Measurements from ENCODE around the gene ZBTB44.
"Not testable (repeated sequence)": the region's sequence is repeated elsewhere in the genome, so short reads cannot be mapped to it uniquely, and the experiment has no call there.

The ZBTB44 gene, protein sequence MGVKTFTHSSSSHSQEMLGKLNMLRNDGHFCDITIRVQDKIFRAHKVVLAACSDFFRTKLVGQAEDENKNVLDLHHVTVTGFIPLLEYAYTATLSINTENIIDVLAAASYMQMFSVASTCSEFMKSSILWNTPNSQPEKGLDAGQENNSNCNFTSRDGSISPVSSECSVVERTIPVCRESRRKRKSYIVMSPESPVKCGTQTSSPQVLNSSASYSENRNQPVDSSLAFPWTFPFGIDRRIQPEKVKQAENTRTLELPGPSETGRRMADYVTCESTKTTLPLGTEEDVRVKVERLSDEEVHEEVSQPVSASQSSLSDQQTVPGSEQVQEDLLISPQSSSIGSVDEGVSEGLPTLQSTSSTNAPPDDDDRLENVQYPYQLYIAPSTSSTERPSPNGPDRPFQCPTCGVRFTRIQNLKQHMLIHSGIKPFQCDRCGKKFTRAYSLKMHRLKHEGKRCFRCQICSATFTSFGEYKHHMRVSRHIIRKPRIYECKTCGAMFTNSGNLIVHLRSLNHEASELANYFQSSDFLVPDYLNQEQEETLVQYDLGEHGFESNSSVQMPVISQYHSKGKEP

DNA sequence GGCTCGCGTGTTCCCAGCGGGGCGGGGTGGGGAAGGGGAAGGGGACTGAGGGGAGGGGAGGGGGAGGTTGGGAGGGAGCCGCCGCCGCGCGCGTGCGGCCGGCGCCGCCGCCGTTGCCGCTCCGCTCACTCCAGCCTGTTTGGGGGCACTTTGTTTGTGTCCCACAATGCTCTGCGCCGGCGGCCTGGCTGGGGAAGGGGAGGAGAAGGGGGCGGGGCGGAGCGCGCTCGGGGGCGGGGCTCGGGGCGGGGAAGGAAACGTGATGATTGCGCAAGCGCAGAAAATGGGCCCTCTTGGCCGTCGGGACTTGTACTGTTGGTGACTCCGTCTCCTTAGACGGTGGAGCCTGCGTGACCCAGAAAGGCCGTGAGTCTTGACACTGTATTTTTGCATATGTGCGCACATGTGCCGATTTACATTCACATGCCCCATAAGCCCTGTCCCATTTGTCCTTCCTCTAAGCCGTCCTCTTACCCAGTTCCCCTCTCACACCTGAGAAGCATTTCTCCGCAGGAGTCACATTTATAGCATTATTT lies at the start of gene ZBTB44:
TSS of gene ZBTB44 (minus strand) at position 168 of the 536 bp plus-strand sequence. CDS start 53,044 bp downstream, outside the sequence.
- peak; percentile 81 to 87 (median 83) for DNase-seq (ENCODE audit: low read depth in 3 of 3)

DNA sequence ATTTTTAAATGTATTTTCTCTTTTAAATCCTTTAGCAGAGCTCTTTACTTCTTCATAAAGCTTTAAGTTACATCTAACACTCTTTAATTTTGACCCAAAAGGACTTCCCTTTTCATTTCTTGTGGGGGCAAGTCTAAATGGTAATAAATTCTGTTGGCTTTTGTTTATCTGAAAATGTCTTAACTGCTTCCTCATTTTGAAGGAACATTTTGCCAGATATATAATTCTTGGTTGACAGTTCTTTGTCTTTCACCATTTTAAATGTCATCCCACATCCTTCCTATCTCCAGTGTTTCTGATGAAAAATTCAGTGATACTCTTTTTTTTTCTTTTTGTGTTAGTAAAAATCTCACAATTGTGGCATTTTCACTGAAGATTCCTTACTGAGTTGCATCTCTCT lies 44.7 kb upstream of the ZBTB44 start:
- no peak for DNase-seq (ENCODE audit: low read depth in 3 of 3)

DNA sequence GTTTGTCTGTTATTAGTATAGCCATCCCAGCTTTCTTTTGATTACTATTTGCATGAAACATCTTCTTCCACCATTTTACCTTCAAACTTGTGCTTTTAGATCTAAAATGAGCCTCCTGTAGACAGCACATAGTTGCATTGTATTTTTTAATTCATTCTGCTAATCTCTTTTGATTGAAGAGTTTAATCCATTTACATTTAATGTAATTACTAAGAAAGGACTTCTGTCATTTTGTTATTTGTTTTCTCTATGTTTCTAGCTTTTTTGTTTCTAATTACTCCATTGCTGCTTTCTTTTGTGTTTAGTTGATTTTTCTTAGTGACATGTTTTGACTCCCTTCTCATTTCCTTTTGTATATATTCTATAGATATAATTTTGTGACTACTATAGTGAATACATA lies 43.7 kb upstream of the ZBTB44 start:
- DNase-seq (ENCODE audit: low read depth in 3 of 3) = no peak

DNA sequence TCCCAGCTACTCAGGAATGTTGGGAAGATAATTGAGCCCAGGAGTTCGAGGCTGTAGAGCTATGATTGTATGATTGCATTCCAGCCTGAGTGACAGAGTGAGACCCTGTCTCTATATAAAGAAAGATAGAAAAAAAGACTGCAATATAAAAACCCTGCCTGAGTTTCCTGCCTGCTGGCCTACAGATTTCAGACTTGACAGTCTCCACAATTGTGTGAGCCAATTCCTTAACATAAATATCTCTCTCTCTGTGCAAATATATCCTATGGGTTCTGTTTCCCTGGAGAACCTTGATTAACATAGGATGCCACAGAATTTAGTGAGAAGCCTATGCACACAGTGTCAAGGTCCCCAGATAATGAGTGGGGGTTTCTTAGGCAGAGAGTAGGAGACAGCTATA lies 32.5 kb upstream of the ZBTB44 start:
- DNase-seq (ENCODE audit: low read depth in 3 of 3) = no peak

DNA sequence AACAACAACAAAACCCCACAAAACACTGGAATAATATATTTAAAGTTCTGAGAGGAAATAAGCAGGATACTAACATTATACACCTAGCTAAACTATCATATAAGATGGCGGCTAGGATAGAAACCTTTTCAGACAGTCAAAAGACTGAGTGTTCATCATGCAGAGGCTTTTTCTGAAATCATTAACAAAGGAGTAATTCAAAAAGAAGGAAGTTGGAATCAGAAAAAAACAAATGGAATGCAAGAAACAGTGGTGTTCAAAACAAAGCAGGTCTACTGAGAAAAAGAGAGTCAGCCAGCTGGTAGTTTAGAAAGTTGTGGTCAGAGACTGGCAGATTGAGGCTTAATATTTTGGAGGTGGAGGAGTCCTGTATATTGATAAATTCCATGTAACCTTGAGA lies 30.1 kb upstream of the ZBTB44 start:
- DNase-seq (ENCODE audit: low read depth in 3 of 3) = no peak

DNA sequence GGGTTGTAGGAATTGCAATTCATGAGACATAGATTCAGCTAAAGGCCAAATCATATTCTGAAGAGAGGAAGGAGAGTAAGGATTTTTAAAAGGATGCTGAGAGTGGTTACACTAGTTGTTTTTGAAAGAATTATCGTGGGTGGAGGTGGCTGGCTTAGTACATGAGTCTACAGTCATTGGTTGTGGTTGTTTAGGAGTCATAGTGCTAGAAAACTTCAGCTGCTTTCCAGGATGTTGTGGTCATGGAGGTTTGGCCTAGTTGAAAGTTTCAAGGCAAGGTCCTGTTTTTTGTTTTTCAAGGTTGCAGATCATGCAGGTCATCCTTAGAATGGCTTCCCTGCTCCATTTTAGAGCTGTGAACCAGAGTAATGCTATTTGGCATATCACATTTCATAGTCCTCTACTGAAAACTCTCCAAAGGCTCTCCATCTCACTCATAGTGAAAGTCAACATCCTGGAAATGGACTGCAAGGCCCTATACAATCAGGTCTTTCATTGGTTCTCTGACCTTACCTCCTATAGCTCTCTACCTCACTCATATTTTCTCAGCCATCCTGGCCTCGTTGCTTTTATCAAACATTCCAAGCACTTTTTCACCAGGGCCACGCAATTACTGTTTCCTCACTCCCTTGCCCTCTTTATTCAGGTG lies 26.1 kb upstream of the ZBTB44 start:
- DNase-seq (ENCODE audit: low read depth in 3 of 3) = no peak

DNA sequence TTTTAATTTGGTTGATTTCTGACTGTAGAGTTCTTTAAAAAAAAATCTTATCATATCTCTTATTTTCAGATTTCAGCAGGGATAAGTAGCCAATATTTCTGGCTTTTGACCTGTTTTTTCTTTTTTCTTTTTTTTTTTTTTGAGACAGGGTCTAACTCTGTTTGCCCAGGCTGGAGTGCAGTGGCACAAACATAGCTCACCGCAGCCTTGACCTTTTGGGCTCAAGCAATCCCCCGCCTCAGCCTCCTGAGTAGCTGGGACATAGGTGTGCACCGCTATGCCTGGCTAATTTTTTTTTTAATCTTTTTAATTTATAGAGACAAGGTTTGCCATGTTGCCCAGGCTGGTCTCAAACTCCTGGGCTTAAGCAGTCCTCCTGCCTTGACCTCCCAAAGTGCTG lies 23.9 kb upstream of the ZBTB44 start:
- DNase-seq (ENCODE audit: low read depth in 3 of 3) = no peak

DNA sequence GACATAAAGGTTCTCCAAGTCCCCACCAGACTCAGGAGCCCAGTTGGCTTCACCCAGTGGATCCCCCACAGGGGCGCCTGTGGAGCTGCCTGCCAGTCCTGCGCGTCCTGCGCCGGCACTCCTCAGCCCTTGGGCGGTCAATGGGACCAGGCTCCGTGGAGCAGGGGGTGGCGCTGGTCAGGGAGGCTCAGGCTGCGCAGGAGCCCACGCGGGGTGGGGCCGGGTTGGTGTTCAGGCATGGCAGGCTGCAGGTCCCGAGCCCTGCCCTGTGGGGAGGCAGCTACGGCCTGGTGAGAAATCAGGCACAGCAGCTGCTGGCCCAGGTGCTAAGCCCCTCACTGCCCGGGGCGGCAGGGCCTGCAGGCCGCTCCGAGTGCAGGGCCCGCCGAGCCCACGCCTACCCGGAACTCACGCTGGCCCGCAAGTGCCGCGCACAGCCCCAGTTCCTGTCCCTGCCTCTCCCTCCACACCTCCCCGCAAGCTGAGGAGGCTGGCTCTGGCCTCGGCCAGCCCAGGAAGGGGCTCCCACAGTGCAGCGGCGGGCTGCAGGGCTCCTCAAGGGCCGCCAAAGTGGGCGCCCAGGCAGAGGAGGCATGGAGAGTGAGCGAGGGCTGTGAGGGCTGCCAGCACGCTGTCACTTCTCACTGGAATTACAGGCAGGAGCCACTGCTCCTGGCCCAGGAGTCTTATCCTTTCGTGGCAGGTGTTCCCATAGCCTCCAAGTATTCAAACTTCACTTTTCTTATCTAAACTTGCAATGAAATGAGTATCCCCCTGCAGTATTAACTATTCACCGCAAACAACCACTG lies 22.8 kb upstream of the ZBTB44 start:
- no peak for DNase-seq (ENCODE audit: low read depth in 3 of 3)

DNA sequence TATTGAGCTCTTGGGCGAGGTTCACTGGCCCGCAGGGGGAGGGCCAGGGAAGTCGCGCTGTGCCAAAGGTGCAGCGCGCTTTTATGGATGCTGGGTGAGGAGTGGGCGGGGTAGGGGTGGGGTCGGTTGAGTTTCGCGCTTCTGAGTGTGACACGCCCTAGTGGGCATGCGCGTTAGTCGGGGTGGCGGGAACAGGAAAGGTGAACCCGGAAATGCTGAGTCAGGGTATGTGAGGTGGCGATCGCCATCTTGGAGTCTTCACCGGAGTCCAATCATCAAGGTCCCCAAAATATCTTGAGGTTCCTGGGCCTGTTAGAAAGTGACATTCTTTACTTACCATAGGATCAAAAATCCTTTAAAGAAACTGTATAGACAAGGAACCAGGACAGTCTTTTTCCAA lies 16.7 kb upstream of the ZBTB44 start:
- not testable (repeated sequence) for DNase-seq (ENCODE audit: low read depth in 3 of 3)

DNA sequence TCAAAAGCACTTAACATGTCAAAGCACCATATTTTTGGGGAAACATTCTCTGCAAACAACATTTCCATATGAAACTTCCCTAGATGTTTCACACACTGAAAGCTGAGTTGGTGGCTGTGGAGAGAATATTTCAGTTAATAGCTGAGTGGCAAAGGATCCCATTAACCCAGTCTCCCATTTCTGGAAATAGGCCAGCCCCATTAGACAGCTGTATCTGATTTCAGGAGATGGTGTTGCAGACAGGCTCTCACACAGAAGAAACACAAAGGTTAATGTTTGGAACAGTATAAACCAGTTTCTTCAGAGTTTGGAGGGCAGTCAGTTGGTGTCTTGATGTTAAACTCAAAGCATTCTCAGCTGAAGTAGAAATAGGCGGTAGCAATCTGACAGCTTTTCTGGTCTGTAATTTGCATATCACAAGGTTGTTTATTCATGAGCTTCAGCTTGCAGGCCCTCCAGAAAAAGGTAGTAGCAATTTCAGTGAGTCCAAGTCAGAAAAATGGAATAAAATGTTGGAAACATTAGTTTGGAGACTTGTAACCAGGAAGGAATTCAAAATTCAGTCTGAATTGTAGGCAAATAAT lies 15.5 kb upstream of the ZBTB44 start:
- DNase-seq (ENCODE audit: low read depth in 3 of 3) = no peak

DNA sequence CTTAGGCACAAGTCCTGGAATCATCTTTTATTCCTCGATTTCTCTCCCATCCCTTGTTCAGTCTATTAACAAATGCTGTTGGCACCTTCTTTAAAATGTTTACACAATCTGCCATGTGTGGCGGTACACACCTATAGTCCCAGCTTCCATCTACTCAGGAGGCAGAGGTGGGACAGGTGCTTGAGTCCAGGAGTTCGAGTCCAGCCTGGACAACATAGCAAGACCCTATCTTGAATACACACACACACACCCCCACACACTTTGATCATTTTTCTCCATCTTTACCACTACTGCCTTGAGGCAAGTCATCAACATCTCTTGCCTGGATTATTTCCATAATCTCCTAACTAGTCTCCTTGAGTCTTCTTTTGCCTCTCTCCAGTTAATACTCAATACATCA lies 13.7 kb upstream of the ZBTB44 start:
- no peak for DNase-seq (ENCODE audit: low read depth in 3 of 3)

DNA sequence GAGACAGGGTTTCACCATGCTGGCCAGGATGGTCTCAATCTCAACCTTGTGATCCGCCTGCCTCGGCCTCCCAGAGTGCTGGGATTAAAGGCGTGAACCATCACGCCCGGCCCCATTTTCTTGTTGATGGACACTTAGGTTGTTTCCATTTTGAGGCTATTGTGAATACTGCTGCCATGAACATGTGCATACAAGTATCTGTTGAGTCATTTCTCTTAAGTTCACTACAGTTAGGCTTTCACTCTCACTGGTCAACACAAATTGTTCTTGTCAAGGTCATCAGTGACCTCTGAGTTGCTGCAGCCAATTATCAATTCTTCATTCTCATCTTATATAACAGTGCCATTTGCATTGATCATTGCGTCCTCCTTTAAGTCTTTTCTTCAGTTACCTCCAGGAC lies 13.0 kb upstream of the ZBTB44 start:
- DNase-seq (ENCODE audit: low read depth in 3 of 3) = no peak

DNA sequence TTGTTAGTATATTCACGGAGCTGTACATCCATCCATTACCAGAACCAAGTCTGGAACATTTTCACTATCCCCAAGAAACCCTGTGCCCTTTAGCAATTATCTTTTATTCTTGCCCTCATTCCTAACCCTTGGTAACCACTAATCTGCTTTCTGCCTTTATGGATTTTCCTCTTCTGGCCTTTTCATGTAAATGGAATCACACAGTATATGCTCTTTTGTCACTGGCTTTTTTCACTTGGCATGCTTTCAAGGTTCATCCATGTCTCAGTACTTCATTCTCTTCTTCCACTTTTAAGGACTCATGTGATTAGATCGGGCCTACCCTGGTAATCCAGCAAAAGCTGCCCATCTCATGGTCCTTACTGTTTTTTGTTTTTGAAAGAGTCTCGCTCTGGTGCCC lies 11.0 kb upstream of the ZBTB44 start:
- DNase-seq (ENCODE audit: low read depth in 3 of 3) = no peak

DNA sequence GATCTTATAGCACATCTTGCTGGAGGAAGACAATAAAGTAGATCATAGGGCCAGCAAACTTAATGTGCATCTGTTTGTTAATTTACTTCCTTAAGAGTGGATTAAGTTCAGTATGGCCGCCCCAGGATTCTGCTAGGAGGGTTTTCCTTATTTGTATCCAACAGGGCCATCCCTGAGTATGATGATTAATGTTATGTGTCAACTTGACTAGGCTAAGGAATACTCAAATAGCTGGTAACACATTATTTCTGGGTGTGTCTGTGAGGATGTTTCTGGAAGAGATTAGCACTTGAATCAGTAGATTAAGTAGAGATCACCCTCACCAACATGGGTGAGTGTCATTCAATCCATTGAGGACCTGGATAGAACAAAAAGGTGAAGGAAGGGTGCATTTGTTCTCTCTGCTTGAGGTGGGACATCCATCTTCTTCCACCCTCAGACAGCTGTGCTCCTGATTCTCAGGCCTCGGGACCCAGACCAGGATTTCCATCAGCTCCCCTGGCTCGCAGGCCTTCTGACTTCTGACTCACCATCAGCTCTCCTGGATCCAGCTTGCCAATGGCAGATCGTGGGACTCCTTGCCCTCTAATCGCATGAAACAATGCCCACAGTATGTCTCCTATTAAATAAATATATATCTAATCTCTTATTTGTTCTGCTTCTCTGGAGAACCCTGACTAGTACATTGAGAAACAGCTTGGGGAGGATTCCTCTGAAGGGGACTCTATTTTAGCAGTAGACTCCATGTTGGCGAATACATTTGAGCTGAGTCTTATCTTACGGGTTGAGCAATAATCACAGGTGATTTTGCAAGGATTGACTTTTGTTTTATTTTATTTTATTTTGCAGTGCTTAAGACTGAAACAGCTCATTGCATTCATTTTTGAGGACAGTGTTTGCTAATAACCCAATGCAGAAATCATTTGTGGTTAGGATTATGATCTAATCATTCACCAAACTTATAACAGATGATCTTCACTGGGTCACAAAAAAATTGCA lies 9.0 kb upstream of the ZBTB44 start:
- no peak for DNase-seq (ENCODE audit: low read depth in 3 of 3)

DNA sequence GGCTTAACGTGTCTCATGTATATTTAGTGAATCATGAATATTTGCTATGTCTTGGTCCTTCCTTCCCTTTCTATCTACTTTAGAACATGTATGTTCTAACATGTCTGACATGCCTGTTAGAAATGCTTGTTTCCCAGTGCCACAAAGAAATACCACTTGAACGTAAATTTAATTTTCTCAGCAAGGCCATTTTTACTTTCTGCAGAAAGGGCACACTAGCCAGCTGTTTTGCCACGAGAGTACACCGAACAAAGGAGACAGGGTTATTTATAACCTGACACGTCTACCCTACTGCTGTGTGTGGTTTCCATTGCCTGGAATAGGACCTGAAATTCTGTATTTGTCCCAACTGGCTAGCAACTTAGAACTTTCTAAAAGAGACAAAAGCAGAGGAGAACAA lies 7.4 kb upstream of the ZBTB44 start:
- DNase-seq (ENCODE audit: low read depth in 3 of 3) = no peak

DNA sequence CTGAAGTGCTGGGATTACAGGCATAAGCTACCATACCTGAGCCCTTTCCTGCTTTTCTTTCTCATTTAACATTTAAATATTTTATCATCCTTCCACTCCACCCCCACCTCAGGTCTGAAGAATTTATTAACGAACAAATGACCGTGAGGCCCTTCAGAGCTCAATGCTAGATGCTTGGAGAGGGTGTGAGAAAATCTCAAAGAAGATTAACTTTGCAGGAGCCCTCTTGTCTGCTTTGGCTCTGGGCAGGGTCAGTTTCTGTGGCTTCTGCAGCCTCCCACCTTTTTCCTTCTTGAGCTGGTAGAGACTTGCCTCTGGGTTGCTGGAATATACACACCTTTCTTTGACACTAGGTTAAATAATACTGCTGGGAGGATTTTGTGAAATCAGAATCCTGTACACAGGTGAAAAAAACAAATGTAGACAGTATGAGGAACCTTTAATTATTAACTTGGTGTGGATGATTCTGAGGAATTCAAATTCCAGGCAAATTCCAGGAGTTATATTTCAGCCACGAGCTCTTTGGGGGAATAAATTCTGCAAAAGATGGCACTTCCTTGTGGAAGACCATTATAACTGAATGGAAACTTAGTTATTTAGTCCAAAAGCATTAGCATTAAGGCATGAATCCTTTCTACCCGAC lies 3.4 kb upstream of the ZBTB44 start:
- no peak for DNase-seq (ENCODE audit: low read depth in 3 of 3)

DNA sequence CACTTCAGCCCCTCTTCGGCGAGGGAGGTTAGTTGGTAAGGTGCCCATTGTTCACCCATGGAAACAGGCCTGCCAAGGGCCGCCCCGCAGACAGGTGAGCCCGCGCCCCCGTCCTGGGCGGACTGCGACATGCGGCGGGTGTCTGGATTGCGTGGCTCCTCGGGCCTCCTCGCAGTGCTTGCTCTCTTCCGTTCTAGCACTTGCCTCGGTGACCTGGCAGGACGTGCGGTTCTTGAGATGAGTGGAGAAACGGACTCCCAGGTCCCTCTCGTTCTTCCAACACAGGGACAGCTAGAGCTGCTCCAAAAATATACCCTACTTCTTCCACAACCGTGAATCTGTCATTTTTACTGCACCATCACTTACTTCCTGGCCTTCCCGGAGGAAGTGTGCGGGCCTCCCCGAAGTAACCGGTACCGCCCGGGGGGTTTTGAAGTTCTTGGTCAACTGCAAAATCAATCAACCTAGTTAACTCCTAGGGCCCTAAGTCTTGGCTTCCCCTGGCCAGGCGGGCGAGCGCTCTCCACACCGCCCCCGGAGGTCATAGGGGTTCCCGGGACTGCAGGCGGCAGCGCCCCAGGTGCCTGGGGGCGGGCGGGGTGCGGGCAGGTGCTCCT lies 745 bp upstream of the ZBTB44 start:
- DNase-seq (ENCODE audit: low read depth in 3 of 3) = peak; percentile 6 to 37 (median 24)

DNA sequence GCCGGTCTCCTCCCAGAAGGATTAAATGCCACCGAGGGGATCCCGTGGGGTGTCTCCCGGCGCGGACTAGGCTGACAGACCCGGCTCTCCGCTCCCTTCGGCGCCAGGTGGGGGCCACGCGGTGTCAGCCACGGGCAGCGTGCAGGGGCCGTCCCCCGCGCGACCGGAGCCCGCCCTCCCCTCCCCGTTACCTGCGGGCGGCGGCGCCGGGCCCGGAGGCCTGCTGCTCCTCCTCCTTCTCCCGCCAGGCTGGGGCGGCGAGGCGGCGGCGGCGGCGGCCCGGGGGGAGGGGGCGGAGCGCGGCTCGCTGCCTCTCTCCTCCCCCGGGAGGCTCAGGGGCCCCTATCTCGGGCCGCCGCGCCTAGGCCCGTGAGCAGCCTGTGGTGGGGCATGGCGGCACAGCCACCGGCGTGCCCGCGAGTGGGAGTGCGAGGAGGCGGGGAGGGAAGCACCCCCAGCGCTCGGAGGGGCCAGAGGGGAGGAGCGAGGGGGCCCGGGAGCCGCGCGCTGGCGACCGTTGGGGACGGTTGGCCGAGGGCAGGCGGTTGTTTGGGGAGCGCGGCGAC lies 450 bp downstream of the ZBTB44 start:
- DNase-seq (ENCODE audit: low read depth in 3 of 3) = peak; percentile 30 to 48 (median 33)
